Vagina (tissue), 2 donors: ENCODE results near the gene THRA.
A peak's percentile ranks its signal among the peaks of the same experiment; 100 is the strongest.

Source experiments
- CTCF ChIP-seq, 3 experiments: fragments of 450-650 bp in 2 of 3; fragments of 200-600 bp in 1 of 3; sonication (generic) in 1 of 3; IDR thresholded peaks; one replicate each; pipeline ENCODE4 v1.5.1; 2017 to 2019; ENCODE audit warnings: antibody characterized with exemption in 3 of 3, mild to moderate bottlenecking in 2 of 3, moderate library complexity in 2 of 3
- POLR2AphosphoS5 ChIP-seq, 2 donors: sonication (generic); formaldehyde crosslinking; IDR thresholded peaks; one replicate each; pipeline ENCODE4 v1.9.0; 2017; ENCODE audit warnings: antibody characterized with exemption in 2 of 2, mild to moderate bottlenecking in 2 of 2, low read depth in 1 of 2; ENCODE audit not compliant: insufficient read depth in 1 of 2

GRCh38 chr17:40072040-40072734 lies 9.4 kb downstream of the THRA start:
- TF ChIP-seq POLR2AphosphoS5 (IDR thresholded peaks at IDR 0.05; ENCODE audit: insufficient read depth in 1 of 2, low read depth in 1 of 2) = peak in 1 of 2 donors; percentile 48
- TF ChIP-seq CTCF (IDR thresholded peaks at IDR 0.05) = peak in 1 of 3 experiments; percentile 3
